Measurements from ENCODE around the gene OSBPL9.

- TF ChIP-seq CTCF (IDR thresholded peaks at IDR 0.05) (no peak), EZH2phosphoT487 (IDR thresholded peaks at IDR 0.05) (no peak), EZH2 (IDR thresholded peaks at IDR 0.05) (no peak)
Measured at GRCh38 chr1:51583532-51583931, 33.4 kb upstream of the OSBPL9 start.
